Measurements from ENCODE around the gene RASGRF2.

Gene RASGRF2

DNA sequence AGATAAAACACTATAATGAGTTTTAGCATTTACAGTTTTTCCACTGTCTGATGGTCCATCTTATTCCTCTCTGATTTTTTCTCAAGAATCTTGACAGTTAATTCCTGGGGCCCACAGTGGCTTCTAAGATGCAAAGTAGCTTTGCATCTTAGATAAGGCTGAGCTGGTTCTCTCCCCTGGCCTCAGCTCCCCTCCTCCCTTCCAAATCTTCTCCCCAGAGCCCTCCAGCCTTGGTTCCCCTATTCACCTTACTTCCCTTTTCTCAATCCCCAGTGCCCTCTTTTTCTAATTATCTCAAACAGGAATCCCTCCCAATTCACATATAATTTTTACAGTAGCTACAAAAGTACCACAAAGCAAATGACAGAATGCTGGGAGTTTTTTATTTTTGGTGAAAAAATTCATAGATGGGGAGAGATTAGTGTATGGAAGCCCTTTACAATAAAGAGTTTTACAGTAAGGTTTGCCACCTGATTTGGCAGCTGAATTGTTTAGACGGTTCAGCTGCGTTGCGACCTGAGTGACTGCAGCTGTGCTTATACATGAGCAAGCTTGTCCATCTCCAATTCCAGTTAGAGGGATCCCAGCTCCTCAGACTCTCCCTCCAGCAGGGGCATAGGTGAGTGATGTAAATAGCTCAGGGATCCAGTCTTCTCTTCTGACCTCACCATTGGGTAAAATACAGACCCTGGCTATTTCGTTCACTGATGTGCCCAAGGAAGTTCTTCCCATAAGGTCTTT is 221.6 kb downstream of the RASGRF2 start:
- no peak for DNase-seq

DNA sequence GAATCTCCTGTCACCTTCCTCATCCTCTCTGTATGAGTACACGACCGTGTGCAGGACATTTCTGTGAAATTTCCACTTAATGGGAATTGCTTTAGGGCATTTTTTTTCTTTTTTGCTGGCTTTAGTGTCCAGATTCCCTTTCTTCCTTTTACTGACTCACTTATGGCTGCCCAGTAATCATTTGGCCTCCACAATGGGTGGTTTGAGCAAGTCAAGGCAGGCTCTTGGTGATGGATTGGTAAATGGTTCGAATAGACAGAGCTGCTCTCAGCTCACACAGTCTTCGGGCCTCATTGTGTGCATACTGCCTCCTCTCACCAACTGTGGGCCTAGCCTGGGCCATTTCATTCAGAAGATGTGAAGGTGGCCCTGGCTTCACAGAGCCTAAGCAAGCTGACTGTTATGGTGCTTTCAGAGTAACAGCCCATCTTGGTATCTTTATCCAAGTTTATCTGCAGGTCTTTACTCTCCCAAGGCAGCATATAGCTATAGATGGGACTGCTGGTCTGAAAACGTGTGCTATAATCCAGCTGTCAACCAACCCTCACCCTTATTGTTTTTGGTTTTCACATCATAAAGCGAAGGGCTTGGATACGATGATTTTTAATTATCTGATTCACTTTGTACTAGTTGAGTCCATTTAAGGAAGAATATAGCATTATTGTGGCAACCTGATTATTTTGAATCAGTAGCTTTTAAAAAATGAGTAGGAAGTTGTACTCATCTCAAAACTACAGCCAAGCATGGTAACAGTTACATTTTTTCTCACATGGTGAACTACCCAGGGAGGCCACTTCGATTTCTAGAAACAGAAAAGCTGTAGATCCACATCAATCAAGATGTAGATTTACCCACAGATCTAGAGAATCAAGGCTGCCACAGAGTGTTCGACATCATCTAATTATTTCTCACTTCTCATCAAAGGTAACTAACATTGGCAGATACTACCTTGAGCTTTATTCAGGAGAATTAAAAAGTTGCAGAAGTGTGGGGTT is 222.5 kb downstream of the RASGRF2 start:
- DNase-seq = no peak

- no peak for DNase-seq
Measured at GRCh38 chr5:81183811-81184748, 223.9 kb downstream of the RASGRF2 start.

DNA sequence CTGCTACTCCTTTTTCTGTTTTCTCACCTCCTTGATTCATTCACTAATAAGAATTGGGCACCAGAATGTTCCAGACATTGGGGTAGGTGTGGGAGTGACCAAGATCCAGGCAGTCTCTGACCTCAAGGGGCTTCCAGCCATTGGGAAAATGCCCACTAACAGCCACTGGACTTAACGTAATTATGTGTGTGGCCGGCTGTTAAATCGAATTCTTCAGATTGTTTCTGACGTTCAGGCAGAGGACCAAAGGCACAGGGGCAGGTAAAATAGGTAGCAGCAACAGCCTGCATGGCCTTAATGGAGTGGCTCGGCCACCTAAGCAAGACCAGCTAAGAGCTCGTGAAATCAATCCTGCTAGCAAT is 224.6 kb downstream of the RASGRF2 start:
- no peak for DNase-seq

- DNase-seq = no peak
Measured at GRCh38 chr5:81187885-81188284, 227.7 kb downstream of the RASGRF2 start.

- DNase-seq = no peak
Measured at GRCh38 chr5:81188962-81189361, 228.8 kb downstream of the RASGRF2 start.

GRCh38 chr5:81189875-81190498 is 229.8 kb downstream of the RASGRF2 start:
- no peak for DNase-seq

DNA sequence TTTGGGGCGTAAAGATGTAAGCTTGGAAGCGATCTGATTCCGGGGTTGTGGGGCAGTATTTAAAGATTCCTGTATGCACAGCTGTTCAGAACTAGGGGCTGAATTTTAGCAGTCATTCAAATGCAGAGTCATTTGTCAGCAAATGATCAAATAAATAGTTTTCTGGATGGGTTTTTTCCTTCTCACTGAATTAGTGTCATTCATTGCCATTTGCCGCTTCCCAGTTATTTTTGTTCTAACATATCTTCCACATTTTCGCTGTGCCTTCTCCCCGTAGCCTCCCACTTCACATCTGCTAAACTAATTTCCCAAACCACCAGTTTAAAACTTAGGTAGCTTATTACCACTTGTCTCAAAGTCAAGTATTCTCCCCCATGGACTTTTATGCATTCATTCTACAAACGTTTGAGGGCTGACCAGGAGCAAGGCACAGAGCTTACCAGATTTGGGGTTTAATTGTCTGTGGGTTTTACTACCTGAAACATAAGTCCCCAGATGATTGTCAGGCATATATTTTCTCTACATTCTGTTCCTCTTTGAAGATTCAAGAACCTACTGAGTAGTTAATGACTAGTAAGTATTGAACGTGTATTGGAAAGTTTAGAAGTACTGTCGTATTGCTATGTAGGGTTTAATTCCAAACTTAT is 231.7 kb downstream of the RASGRF2 start:
- no peak for DNase-seq

GRCh38 chr5:81192373-81192750 is 232.2 kb downstream of the RASGRF2 start:
- DNase-seq = no peak

DNA sequence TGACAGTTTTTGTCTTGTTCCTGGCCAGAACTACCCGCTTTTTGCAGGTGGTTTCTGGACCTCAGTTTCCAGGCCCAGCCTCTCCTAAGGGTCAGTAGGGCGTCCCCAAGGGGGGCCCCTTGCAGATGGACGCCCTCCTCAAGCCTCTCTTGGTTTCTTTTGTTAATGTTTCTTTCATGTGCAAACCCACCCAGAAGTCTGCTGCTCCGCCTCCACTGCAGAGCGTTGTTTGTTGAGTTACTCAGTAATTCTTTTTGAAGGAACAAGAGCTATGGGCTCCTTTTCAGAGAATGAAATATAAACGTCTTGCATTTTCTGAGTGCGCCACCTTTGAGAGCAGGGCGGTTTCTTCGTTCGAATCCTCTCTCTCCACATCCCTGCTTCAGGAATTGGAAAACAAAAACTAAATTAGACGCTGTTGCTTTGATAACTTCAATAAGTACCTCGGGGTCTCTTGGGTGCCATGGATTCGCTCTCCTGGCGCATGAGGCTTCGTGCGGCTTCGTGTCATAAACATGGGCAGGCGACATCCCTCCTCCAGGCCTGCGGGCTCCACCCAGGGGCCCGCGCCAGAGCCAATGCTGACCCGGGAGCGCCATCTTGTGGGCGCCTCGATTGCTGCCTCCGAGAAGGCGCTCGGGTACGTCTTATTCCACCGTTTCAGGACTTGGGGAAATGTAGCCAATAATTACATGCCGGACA is 234.6 kb downstream of the RASGRF2 start:
- peak; percentile 92 for DNase-seq

DNA sequence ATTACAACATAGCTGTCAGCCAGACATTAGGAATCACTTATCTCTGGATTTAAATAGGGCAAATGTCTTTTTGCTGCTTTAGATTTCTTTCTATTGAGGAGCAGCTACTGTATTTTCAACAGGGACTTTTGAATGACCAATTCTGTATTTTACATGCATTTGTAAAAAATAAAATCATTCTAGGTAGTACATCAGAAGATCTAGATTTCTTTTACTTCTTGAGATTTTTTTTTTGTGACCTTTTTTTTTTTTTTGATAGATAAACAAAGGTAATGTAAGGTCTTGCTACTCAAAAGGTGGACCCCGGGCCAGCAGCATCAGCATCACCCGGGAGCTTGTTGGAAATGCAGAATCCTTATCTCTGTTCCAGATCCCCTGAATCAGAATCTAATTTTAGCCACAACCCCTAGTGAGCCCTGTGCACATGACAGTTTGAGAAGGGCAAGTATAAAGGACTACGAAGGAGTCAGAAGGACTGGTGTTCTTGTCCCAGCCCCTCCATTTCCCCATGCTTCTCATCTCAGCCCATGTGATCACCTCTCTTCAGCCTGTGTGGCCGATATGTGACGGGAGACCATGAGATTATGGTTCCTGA is 235.3 kb downstream of the RASGRF2 start:
- no peak for DNase-seq

DNA sequence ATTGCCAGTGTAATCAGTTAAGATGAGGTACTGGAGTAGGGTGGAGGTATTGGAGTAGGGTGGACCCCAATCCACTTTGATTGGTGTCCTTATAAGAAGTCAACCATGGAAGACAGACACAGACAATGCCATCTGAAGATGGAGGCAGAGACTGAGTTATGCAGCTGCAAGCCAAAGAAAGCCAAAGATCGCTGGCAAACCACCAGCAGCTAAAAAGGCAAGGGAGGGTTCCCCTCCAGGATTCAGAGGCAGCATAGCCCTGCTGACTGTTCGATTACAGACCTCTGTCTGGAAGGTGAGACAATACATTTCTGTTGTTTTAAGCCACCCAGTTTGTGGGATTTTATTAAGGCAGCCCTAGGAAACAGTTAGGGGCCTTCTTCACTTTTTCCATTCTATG is 242.5 kb downstream of the RASGRF2 start:
- DNase-seq = no peak

- no peak for DNase-seq
Measured at GRCh38 chr5:81203729-81204128, 243.6 kb downstream of the RASGRF2 start.

- DNase-seq = no peak
Measured at GRCh38 chr5:81204205-81204604, 244.0 kb downstream of the RASGRF2 start.

DNA sequence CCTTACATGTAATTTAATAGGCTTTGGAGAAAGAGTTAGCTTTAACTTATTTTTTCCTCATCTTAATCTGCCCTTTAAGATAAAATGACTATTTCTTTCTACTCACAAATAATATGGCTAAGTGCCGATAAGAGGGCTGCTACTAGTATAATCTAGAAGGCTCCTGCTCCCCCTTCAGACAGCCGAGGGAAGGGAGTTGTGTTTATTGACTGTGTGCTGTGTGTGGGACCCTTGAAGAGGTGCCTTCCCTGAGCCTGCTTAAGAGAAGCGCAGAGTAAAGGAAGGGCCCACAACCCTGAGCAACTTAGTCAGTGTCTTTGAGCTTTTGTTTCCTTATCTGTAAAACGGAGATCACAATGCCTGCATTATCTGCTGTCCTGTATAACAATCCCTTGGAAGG is 244.9 kb downstream of the RASGRF2 start:
- no peak for DNase-seq

DNA sequence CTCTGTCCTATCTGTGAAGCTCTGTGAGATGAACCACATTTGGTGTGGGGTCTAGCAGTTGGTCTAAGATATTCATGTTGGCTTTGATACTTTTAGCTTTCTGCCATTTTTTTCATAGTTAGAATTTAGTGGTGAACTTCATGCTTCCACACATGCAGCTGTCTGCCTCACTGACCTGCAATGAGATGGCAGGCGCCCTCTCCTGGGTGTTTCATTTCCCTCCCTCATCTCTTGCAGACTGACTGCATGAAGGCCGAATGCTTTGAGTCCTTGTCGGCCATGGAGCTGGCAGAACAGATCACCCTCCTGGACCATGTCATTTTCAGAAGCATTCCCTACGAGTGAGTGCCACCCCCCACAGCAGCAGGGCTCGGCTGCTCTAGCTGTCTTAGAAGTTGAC is 246.8 kb downstream of the RASGRF2 start:
- no peak for DNase-seq

DNA sequence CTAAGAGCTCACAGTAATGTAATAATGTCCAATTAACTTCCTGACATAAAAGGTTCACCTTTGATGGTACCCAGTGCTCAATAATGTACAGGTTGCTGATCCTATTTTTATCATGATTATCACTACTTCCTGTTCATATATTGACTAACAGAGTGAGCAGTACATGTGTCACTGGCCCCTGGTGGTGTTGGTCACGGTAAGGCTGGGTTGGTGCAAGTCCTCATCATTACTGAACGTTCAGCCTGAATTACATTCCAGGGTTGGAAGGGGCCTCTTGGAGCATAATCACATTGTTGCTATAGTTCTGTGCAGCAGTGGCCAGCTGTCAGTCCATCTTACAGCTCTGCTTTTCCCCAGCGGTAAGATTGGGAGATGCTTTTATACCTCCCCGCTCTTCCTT is 248.7 kb downstream of the RASGRF2 start:
- no peak for DNase-seq

- DNase-seq = no peak
Measured at GRCh38 chr5:81209386-81209785, 249.2 kb downstream of the RASGRF2 start.

- peak; percentile 60 for DNase-seq
Measured at GRCh38 chr5:81209869-81210493, 249.8 kb downstream of the RASGRF2 start.

GRCh38 chr5:81212211-81212751 is 252.1 kb downstream of the RASGRF2 start:
- no peak for DNase-seq
